SK-N-SH treated with all-trans-retinoic acid at 6 μM for 48 hours (cell line): ENCODE results near the gene TMEM164.

Source experiments
- CREB5 ChIP-seq: fragments of 250-450 bp; sonication (Bioruptor Pico); IDR thresholded peaks from 2 replicates; pipeline ENCODE4 v1.5.1; 2020; ENCODE audit warnings: low read depth, mild to moderate bottlenecking, moderate library complexity
- PATZ1 ChIP-seq: fragments of 250-450 bp; sonication (Bioruptor Pico); IDR thresholded peaks from 2 replicates; pipeline ENCODE4 v1.8.0; 2020; ENCODE audit warnings: mild to moderate bottlenecking, moderate library complexity, borderline replicate concordance
- ZFP3 ChIP-seq: fragments of 250-450 bp; sonication (Bioruptor Pico); IDR thresholded peaks from 2 replicates; pipeline ENCODE4 v1.5.0; 2020; ENCODE audit warnings: mild to moderate bottlenecking, moderate library complexity

GRCh38 chrX:110118530-110118929 is 115.6 kb downstream of the TMEM164 start:
- no peak for TF ChIP-seq CREB5 (CRISPR knock-in tag)
- TF ChIP-seq ZFP3 (CRISPR knock-in tag) = no peak
- no peak for TF ChIP-seq PATZ1
